C4-2B (cell line): ENCODE results near the gene MRPL1.

Experiments used
- CTCF ChIP-seq: fragments of 450-650 bp; conservative IDR thresholded peaks from 2 replicates; pipeline ENCODE4 v1.5.1; 2017; ENCODE audit warnings: mild to moderate bottlenecking
- ZFX ChIP-seq: fragments of 450-650 bp; IDR thresholded peaks from 2 replicates; pipeline ENCODE4 v1.6.1; 2017

GRCh38 chr4:77833126-77833724, 29.4 kb upstream of the MRPL1 start:
- TF ChIP-seq CTCF (no peak), ZFX (no peak)
